Measurements from ENCODE around the gene BBS10. TPM values are rescaled to one million over a fixed set of nuclear protein-coding genes. Genes with fewer than 3 reads are reported as not detected.
"Not testable (repeated sequence)": the region's sequence is repeated elsewhere in the genome, so short reads cannot be mapped to it uniquely, and the experiment has no call there.

Gene BBS10
- 13.2 TPM for polyA plus RNA-seq (ENCODE audit: insufficient read length)

DNA sequence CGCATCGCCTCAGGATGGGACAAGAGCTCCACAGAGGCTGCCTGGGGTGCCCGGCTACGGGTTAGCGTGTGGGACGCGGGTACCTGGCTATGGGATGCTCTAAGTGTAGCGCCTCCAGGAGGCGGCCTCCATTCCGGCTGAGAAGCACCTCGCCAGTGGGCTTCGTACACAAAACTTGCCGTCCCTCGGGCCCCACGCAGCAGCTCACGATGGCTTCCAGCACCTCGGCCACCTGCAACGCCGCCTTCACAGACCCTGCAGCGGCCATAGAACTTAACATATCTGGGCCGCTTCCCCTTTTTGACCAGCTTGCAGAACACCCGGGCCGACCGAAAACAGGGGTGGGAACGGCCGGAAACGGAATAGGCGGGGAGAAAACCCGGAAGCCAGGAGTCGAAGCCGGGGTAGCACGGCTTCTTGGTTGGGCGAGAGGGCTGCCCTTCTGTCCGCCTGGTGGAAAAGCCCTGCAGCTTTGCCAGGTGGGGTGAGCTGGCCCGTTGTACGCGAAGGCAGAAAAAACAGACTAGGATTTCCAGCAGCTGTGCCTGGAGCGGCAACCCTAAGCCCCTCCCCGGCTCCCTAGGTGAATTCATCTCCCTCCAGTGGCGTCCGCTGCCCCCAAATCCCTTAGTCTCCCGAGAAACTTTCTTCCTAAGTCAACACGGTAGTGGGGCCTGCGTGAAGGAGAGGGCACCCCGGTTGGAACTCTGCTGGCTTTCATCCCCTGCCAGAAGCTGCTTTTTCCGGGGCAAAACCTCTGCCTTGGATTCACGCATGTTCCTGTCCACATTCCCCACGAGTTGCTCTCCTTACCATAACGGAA is at the start of gene BBS10:
TSS of gene BBS10 (minus strand) at position 337 of the 823 bp plus-strand sequence. CDS start at position 280, 57 bp downstream.
- peak; percentile 67 for DNase-seq (ENCODE audit: low read depth)

DNA sequence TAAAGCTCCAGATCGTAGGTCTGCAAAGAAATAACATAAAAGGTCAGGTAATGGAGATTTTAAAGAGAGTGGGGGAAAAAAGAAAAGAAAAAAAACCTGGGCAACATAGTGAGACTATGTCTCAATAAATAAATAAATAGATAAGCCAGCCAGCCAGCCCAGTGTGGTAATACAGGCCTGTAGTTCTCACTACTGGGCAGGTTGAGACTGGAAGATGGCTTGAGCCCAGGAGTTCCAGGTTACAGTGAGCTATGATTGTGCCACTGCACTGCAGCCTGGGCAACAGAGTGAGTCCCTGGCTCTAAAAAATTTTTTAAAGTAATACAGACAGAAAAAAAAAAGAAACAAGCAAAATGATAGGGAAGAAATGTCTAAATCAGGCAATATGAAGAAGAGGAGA is 43.2 kb upstream of the BBS10 start:
- no peak for DNase-seq (ENCODE audit: low read depth)

DNA sequence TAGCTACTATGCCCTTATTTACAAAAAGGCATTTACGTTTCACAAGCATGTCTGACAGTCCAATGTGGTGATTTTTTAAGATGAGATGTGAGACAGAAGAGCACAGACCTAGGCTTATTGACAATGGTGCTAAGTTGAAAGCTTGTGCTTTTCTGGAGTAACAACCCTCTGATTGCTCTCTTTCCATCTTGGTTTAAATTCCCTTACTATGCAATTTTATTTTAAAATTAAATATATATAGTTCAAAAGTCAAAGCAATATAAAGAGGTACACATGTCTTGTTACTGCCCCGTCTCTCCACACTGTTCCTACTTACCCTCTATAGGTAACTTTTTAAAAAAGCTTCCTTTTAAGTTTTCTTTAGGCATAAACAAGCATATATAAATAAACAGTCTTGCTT is 39.4 kb upstream of the BBS10 start:
- DNase-seq (ENCODE audit: low read depth), result no peak

DNA sequence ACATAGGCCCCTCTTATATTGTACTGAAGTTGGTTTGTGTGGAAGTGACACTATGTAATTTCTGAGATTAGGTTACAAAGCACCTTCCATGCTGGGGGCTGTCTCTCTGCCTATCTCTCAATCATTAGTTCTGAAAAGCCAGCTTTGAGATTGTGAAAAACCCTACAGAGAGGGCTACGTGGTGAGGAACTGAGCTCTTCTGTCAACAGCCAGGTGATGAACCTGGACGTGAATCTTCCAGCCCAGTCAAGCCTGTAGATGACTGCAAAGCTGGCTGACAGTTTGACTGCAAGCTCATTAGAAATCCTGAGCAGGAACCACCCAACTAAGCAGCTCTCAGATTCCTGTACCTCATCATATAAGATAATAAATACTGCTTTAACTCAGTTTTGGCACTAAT is 36.3 kb upstream of the BBS10 start:
- no peak for DNase-seq (ENCODE audit: low read depth)

DNA sequence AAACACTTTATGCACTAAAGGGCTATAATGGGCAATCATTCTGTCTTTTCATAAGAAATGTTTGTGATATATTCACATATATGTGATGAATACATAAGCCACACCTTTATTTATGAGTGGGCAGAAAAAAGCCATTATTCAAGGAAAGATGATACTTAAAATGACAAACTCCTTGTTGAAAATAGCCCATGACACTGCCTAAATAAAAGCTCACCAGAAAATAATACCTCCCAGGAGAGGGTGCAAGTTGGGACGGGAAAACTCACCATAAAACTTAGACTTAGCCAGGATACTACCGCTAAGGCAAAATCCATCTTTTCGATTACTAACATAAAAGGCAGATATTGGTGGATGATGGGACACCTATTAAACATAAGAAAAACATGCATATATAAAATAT is 35.8 kb upstream of the BBS10 start:
- no peak for DNase-seq (ENCODE audit: low read depth)

DNA sequence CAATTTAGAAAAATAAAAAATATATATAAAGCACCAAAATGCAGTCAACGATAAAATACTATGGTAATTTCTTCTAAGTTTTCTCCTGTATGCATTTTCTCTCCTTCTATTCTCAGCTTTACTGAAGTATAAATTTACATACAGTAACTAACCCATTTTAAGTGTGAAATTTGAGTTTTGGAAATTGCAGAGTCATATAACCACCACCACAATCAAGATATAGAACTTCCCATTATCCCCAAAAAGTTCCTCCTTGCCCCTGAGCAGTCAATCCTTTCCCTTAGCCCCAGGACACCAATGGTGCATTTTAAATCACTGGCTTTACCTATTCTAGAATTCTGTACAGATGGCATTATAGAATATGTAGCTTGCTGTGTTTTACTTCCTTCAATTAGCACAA is 31.0 kb upstream of the BBS10 start:
- no peak for DNase-seq (ENCODE audit: low read depth)

DNA sequence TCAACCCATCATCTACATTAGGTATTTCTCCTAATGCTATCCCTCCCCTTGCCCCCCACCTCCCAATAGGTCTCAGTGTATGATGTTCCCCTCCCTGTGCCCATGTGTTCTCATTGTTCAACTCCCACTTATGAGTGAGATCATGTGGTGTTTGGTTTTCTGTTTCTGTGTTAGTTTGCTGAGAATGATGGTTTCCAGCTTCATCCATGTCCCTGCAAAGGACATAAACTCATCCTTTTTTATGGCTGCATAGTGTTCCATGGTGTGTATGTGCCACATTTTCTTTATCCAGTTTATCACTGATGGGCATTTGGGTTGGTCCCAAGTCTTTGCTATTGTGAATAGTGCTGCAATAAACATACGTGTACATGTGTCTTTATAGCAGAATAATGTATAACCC is 28.7 kb upstream of the BBS10 start:
- not testable (repeated sequence) for DNase-seq (ENCODE audit: low read depth)

DNA sequence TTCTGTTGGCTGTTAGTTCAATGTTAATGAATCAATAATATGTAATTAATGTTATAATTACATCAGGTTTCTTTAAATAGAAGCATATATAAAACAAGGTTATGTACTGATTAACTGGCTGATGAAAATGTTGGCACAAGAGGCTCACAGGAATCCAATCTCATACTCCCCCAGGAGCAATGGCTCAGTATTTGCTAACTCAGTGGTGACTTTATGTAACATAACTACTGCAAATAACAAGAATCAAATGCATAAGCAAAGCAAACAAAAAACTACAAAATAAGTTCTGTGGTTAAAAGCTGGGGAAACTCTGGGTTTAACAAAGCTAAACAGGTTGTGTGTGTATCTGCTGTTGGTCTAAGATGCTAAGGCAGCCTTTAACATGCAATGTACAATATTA is 27.7 kb upstream of the BBS10 start:
- DNase-seq (ENCODE audit: low read depth), result no peak

DNA sequence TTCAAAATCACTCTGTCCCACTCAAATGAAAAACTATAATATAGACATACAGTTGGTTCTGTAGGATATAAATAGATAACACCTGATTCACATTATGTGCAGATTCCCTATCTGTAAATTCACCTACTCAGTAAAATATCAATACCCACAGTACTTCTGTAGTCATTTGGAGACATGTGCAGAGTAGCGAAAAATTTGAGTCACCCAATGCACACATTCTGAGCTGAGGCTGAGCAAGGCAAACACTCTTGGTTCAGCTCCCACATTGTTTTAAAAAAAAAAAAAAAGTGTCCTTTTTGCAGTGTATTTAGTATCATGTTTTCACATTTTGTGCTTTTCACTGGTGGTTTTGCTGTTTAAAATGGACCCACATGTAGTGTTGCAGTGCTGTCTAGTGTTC is 27.3 kb upstream of the BBS10 start:
- no peak for DNase-seq (ENCODE audit: low read depth)

DNA sequence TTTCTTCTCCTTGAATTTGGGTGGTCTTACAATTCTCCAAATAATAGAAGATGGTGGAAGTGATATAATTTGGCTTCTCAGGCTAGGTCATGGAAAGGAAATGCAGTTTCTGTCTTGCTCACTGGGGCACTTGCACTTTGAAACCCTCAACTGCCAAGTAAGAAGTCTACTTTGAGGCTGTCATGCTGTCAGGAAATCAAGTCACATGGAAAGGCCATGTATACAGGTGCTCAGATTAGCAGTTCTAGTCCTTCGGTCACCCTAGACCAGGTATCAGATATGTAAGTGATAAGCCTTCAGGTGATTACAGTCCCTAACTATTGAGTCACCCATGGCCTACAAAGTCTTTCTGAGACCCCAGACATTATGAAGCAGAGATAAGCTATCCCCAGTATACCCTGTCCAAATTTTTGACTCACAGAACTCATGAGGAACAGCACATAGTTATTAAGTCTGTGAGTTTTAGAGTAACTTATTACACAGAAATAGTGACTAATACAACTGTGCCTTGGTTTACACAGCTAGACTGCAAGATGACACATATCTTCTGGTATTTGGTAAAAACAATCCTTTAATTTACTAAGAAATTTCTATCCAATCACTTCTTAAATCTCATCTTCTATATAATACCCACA is 26.3 kb upstream of the BBS10 start:
- DNase-seq (ENCODE audit: low read depth), result no peak

DNA sequence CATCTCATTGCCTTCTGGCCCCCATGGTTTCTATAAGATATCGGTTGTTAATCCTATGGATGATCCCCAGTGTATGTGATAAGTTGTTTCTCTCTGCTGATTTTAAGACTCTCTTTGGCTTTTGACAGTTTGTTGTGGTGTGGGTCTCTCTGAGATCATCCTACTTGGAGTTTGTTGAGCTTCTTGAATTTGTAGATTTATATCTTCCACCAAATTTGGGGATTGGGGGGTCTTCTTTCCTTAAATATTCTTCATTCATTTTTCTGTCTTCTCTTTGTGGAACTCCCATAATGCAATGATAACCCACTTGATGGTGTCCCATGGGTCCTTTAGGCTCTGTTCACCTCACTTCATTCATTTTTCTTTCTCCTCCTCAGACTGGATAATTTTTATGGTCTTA is 20.0 kb upstream of the BBS10 start:
- DNase-seq (ENCODE audit: low read depth), result no peak

DNA sequence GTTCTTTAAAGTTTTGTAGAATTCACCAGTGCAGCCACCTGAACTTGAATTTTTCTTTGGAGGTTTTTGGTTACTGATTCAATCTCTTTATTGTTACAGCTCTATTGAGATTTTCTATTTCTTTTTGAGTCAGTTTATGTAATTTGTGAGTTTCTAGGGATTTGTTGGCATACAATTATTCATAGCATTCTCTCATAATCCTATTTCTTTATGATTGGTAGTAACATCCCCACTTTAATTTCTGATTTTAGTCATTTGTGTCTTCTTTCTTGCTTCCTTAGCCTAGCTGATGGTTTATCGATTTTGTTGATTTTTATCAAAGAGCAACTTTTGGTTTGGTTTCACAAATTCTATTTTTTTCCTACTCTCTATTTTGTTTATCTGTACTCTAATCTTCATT is 17.9 kb upstream of the BBS10 start:
- DNase-seq (ENCODE audit: low read depth), result no peak

DNA sequence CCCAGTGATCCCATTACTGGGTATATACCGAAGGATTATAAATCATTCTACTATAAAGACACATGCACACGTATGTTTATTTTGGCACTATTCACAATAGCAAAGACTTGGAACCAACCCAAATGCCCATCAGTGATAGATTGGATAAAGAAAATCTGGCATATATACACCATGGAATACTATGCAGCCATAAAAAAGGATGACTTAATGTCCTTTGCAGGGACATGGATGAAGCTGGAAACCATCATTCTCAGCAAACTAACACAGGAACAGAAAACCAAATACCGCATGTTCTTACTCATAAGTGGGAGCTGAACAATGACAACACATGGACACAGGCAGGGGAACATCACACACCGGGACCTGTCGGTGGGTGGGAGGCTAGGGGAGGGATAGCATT is 15.9 kb upstream of the BBS10 start:
- not testable (repeated sequence) for DNase-seq (ENCODE audit: low read depth)

DNA sequence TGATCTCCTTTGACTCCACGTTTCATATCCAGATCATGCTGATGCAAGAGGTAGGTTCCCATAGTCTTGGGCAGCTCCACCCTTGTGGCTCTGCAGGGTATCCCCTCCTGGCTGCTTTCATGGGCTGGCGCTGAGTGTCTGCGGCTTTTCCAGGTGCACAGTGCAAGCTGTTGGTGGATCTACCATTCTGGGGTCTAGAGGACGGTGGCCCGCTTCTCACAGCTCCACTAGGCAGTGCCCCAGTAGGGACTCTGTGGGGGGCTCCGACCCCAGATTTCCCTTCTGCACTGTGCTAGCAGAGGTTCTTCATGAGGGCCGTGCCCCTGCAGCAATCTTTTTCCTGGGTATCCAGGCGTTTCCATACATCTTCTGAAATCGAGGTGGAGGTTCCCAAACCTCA is 12.1 kb upstream of the BBS10 start:
- no peak for DNase-seq (ENCODE audit: low read depth)

DNA sequence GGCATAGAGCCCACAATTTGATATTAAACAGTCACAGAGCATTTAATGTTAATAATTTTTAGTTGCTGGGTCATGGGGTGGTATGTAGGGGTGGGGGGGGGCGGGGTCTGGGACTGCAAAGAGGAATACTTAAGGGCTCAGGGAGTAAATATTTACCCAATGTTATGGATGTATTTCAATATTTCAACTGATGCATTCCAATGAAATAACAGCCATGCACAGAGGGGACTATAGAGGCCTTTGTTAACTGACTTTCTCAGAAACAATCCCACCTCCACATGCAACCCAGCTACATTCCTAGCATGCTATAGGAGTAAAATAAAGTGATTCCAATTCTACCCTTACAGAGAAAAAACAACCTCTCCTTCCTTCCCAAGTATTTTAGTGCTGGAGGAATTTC is 7.9 kb upstream of the BBS10 start:
- no peak for DNase-seq (ENCODE audit: low read depth)

DNA sequence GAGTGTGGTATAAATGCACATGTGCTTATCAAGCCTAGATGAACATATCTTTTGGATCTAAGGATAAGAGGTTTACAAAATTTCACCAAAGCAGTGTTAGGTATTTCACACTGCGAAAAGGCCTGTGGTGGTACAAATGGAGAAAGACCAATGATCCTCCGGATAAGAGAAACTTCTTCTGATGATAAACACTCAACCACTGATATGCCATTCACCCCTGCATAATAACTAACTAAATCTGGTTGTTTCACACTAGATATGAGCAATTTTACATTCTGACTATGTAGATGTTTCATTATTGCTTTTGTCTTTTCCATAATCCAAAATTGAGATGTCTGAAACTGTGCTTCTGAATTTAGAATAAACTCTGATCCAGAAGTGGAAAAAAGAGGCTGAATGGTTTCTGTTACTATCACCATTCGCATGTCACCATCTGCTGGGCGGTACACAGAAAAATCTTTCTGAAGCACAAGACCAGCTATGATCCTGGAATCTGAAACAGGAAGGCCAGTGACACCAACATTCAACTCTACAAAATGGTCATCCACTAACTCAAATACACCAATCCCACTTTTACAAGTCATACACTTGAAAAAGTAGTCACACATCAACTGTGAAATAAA is 1.3 kb downstream of the BBS10 start:
- peak; percentile 51 for DNase-seq (ENCODE audit: low read depth)

DNA sequence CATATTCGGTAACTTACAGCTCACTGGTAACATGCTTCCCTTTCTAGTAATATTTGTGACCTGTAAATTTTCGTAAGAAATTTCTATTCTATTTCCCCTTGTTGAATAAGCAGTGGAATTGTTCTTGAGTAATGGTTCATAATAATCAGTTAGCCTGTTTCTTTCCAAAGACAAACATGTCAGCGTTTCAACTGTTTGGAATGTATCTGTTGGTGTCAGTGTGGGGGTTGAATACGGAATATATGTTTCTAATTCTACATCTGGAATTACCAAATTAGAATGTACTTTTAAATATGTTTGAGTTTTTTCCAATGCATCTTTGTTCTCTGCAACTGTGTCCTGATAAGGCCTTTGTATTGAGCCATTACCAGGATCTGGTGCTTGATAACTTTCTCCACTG is 2.0 kb downstream of the BBS10 start:
- no peak for DNase-seq (ENCODE audit: low read depth)

DNA sequence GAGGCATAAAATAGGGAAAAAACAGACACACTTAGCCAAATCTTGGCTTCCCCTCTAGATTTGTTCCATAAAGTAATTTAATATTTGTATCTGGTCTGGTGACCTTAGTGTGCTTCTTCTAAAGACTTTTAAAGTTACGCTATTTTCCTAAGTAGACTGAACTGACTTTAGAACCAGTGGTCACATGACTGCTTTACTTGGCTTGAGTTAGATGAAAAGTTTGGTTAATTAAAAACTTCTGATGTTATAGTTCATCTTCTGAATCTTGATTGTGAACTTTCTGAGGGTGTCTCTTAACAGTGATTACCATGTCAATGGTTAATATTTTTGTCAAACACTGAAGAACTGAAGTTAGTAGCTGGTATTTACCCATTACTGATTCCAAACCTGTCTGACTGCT is 2.6 kb downstream of the BBS10 start:
- no peak for DNase-seq (ENCODE audit: low read depth)

DNA sequence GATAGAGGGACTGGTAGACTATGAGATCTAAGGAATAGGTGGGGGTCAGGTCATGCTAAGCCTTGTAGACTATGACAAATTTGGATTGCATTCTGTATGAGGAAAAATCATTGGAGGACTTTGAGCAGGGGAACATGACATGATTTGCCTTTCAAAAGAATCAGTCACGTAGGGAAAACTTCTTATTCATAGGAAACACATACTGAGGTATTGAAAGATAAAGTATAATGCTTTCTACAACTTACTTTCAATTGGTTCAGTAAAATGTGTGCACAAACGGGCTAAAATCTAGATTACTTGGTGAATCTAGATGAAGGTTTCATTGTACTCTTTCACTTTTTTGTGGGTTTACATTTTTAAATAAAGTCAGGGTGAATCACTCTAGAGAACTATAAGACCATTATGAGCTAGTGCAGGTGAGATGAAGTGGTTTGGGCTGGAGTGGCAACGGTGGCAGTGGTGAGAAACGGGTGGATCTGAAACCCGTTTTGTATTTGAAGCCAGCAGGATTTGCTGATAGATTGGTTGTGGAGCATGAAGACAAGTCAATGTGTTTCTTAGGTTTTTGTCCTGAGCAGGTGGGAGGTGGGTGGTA is 6.7 kb downstream of the BBS10 start:
- DNase-seq (ENCODE audit: low read depth), result no peak

DNA sequence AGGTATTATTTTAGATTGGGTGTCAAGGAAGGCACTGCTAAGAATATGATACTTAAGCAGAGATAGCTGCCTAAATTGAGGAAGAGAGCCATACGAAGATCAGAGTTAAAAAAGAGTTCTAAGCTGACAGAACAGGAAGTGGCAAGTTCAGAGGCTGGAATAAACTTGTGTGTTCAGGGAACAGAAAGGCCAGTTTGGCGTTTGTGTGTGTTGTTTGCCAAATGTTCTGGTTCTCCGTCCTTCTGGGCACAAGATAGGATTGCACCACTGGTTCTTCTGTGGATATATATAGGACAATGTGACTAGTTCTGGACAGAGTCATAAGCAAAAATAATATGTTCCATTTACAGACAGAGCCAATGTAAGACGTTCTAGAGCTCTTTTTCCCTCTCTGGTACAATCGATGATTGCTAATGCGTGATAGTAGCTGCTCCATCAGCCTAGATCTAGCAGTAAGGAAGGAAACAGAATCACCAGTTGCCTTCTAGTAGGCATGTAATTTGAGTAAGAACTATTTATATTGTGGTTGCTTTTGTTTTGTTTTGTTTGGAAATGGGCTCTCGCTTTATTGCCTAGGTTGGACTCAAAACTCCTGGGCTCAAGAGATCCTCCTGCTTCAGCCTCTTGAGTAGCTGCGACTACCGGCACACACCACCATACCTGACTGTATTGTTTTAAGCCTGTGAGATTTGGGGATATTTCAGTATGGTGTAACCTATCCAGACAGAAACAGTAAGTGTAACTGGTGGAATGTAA is 7.4 kb downstream of the BBS10 start:
- no peak for DNase-seq (ENCODE audit: low read depth)

DNA sequence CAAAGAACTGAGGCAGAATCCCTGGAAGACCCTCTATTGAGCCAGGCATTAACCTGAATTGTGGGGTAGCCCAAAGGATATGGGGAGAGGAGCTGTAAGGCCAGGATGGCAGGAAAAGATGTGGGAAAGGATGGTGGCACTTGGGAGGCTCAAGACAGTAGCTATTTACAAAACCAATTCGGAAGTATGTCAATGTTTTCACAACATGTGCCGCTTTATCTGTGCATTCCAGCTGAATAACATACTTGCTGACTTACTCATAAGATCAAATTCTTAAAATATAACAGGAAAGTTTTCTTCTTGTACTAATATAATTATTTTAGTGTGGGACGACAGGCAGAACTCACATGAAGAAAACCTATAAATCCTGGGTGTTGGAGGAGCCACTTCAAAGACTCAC is 10.6 kb downstream of the BBS10 start:
- no peak for DNase-seq (ENCODE audit: low read depth)

DNA sequence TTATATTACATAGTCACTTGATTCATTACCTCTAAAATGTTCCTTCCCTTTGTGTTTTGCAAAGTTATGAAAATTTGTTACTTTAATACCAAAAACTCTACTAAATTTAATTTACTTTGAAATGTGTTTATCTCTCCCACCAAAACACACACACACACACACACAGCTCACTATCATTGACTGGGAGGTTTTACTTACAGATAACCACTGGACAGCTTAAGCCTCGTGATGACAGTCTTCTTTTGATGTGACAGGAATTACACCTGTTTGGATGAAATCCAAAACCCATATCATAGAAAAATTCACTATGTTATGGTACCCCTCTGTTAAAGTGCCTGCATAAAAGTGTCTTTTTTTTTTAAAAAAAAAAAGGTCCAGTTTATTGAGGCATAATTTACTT is 15.6 kb downstream of the BBS10 start:
- DNase-seq (ENCODE audit: low read depth), result no peak

All from forelimb muscle (tissue), 1 donor.